Endothelial cell of umbilical vein (primary cell): ENCODE measurements around the gene TRIM46. TPM values are rescaled to one million over a fixed set of nuclear protein-coding genes. Genes with fewer than 3 reads are reported as not detected.

Source experiments
- BruUV-seq: library from RNA; stranded (reverse); fragments of 400-500 nt; replicated peaks from 2 replicates; lab custom pipeline; 2021; lab: Mats Ljungman, UMichigan
- CTCF ChIA-PET: fragments of 300-600, 350-600 bp; sonication (Branson Sonifier 250); formaldehyde crosslinking; loops from one replicate; lab custom pipeline; 2021; ENCODE audit warnings: antibody characterized with exemption, inconsistent platforms; lab: Charles Lee
- POLR2A ChIA-PET: fragments of 300-600, 350-600 bp; sonication (Branson Sonifier 250); formaldehyde crosslinking; loops from one replicate; lab custom pipeline; 2021; ENCODE audit warnings: antibody characterized with exemption, inconsistent platforms; lab: Charles Lee
- DNase-seq: peaks from one replicate; pipeline ENCODE4 v3.0.0-alpha.2; 2011; ENCODE audit warnings: low read depth, low spot score
- FAIRE-seq: peaks from 2 replicates; lab custom pipeline; 2011; peaks lifted over from hg19 to GRCh38; lab: Jason Lieb, UNC
- H2AFZ ChIP-seq: 2 replicates; pipeline ENCODE4 v1.6.0; 2012; ENCODE audit warnings: low read depth, low read length, control low read depth, inconsistent platforms
- H3K27ac ChIP-seq: 2 replicates; pipeline ENCODE4 v1.5.1; 2011; ENCODE audit warnings: low read depth, mild to moderate bottlenecking, control low read depth, low read length, moderate library complexity; ENCODE audit not compliant: insufficient read depth
- H3K27me3 ChIP-seq, 2 experiments: 2 replicates each; pipeline versions ENCODE4 v1.6.0 to v1.6.1; 2011; ENCODE audit warnings: low read length in 2 of 2, mixed read lengths in 1 of 2; ENCODE audit not compliant: control insufficient read depth in 2 of 2, insufficient read depth in 2 of 2
- H3K36me3 ChIP-seq, 2 experiments: 2 replicates in 1 of 2; 3 replicates in 1 of 2; pipeline ENCODE4 v1.5.1; 2011; ENCODE audit warnings: low read length in 2 of 2, mild to moderate bottlenecking in 1 of 2, moderate library complexity in 1 of 2; ENCODE audit not compliant: control insufficient read depth in 2 of 2, insufficient read depth in 2 of 2; ENCODE audit errors: extremely low read depth in 1 of 2
- H3K4me1 ChIP-seq: 3 replicates; pipeline ENCODE4 v1.5.1; 2011; ENCODE audit warnings: mild to moderate bottlenecking, low read length; ENCODE audit not compliant: control insufficient read depth, insufficient read depth; ENCODE audit errors: extremely low read depth
- H3K4me2 ChIP-seq: 2 replicates; pipeline ENCODE4 v1.6.1; 2011; ENCODE audit warnings: low read length, control low read depth, mixed read lengths; ENCODE audit not compliant: insufficient read depth
- H3K4me3 ChIP-seq, 3 experiments: fragments of 200-600 bp in 1 of 3; sonication (generic), shearing (Covaris generic) in 1 of 3; replicated peaks in 1 of 3; 2 replicates each; pipeline ENCODE4 v1.5.1; 2011 to 2016; ENCODE audit warnings: control low read depth in 3 of 3, low read length in 3 of 3, mild to moderate bottlenecking in 2 of 3, inconsistent platforms in 1 of 3, low read depth in 1 of 3, moderate library complexity in 1 of 3; ENCODE audit not compliant: insufficient read depth in 1 of 3
- H3K79me2 ChIP-seq: 2 replicates; pipeline ENCODE4 v1.6.0; 2012; ENCODE audit warnings: low read length, inconsistent platforms; ENCODE audit not compliant: control insufficient read depth, insufficient read depth
- H3K9ac ChIP-seq: replicated peaks from 2 replicates; pipeline ENCODE3; 2011; ENCODE audit warnings: low read length, control low read depth; ENCODE audit not compliant: insufficient read depth; ENCODE audit errors: extremely low read depth
- H3K9me1 ChIP-seq: replicated peaks from 3 replicates; pipeline ENCODE4 v1.6.0; 2011; ENCODE audit warnings: mild to moderate bottlenecking, low read length; ENCODE audit not compliant: control insufficient read depth, insufficient read depth; ENCODE audit errors: extremely low read depth
- H3K9me3 ChIP-seq: replicated peaks from 2 replicates; pipeline ENCODE4 v1.5.1; 2012; ENCODE audit warnings: low read length, inconsistent platforms; ENCODE audit not compliant: control insufficient read depth, insufficient read depth
- H4K20me1 ChIP-seq: replicated peaks from 2 replicates; pipeline ENCODE3; 2011; ENCODE audit warnings: mild to moderate bottlenecking, low read length; ENCODE audit not compliant: control insufficient read depth, insufficient read depth; ENCODE audit errors: extremely low read depth
- EZH2 ChIP-seq: IDR thresholded peaks from 2 replicates; pipeline ENCODE4 v1.6.1; 2012; ENCODE audit warnings: borderline replicate concordance, low read depth, mild to moderate bottlenecking, moderate library complexity, low read length, inconsistent platforms; ENCODE audit not compliant: severe bottlenecking
- FOS ChIP-seq: IDR thresholded peaks from 2 replicates; pipeline ENCODE4 v1.6.1; 2011; ENCODE audit warnings: mild to moderate bottlenecking, low read length, moderate library complexity, borderline replicate concordance; ENCODE audit not compliant: insufficient read depth
- GATA2 ChIP-seq: IDR thresholded peaks from 2 replicates; pipeline ENCODE4 v1.7.0; 2011; ENCODE audit warnings: low read depth, mild to moderate bottlenecking, moderate library complexity, mixed read lengths, low read length; ENCODE audit not compliant: insufficient read length, insufficient read depth
- JUN ChIP-seq: IDR thresholded peaks from 2 replicates; pipeline ENCODE4 v1.6.1; 2011; ENCODE audit warnings: borderline replicate concordance, low read depth; ENCODE audit not compliant: insufficient read length, insufficient read depth
- MYC ChIP-seq: IDR thresholded peaks from one replicate; pipeline ENCODE4 v1.6.1; 2011; ENCODE audit warnings: mild to moderate bottlenecking, low read depth, low read length
- POLR2A ChIP-seq: IDR thresholded peaks from 2 replicates; pipeline ENCODE4 v1.6.1; 2012; ENCODE audit warnings: low read depth, mild to moderate bottlenecking, control low read depth, low read length
- POLR2AphosphoS5 ChIP-seq: IDR thresholded peaks from 2 replicates; pipeline ENCODE4 v1.6.1; 2012; ENCODE audit warnings: low read depth, mild to moderate bottlenecking, control low read depth, low read length, moderate library complexity; ENCODE audit not compliant: insufficient read depth
- dilution Hi-C: fragments of 300-500 bp; cut with MboI; formaldehyde crosslinking; loops from one replicate; pipeline ENCODE4 v1.15.0; 2019; ENCODE audit warnings: low sequenced_read_pairs; ENCODE audit not compliant: extremely low pct_ligation_motif_present
- intact Hi-C: fragments of 100-400 bp; cut with micrococcal nuclease; formaldehyde crosslinking; loops from one replicate; pipeline ENCODE4 v1.10.0; 2022
- polyA plus RNA-seq, 4 experiments: library from polyadenylated mRNA; depleted of rRNA in 3 of 4; stranded (reverse) in 3 of 4; unstranded in 1 of 4; fragments of >200 nt; gene quantifications; 2 replicates each; pipeline versions ENCODE4 v1.2.1 to v1.2.3, GENCODE V29; 2011 to 2012; ENCODE audit warnings: missing spikeins in 1 of 4
- total RNA-seq: library from RNA; stranded (reverse); gene quantifications from 2 replicates; pipeline ENCODE4 v1.2.3, GENCODE V29; 2021
- TF ChIP-seq, protein P1 (sequence below), 2 donors: IDR thresholded peaks; 1 replicate in 1 of 2; 2 replicates in 1 of 2; pipeline ENCODE4 v1.5.1; 2011; ENCODE audit warnings: low read length in 2 of 2, mild to moderate bottlenecking in 2 of 2, moderate library complexity in 2 of 2, control low read depth in 1 of 2, inconsistent platforms in 1 of 2, low read depth in 1 of 2; ENCODE audit not compliant: insufficient read depth in 1 of 2; ENCODE audit errors: extremely low read depth in 1 of 2
- TF ChIP-seq, protein P2 (sequence below): IDR thresholded peaks from 2 replicates; pipeline ENCODE4 v1.6.1; 2011; ENCODE audit not compliant: insufficient read depth, insufficient read length

Gene TRIM46
- total and polyA plus RNA-seq, 2 donors (not counting 3 experiments of a cell fraction or from before 2014, with no cell fraction given): 9.5 to 10.0 TPM

DNA sequence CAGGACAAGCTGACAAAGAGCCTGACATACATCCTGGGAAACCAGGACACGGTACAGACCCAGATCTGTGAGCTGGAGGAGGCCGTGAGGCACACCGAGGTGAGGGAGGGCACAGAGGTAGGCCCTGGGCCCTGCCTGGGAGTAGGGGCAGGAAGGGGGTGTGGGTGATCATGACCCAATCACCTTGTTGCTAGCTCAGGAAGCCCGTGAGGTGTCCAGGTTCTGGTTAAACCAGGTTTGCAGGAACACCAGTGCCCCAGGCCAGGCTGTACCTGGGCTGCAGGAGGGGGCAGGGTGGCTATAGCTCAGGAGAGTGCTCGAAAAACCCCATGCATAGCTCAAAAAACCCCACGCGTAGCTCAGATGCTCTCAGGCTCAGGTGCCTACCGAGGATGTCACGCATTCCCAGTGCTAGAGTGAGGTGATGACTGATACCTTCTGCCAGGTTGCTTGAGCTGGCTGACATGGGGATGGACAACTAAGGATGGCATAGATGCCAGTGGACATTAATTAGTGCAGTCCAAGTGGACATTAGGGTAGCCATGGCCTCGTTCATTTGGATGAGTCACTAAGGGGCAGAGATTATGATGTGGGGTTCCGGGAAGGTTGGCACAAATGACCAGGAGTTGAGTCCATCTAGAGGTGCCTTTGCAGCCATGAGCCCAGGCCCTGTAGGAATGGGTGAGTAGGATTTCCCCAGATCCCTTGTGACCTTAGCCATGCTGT lies 3.7 kb downstream of the TRIM46 start:
- DNase-seq: no peak
- no peaks in the 10 kb centered on the region for H4K20me1 ChIP-seq
- intact Hi-C loops: loop anchor here (2.0 kb wide), 1 partner anchor 15 kb away; no protein-coding TSS in a partner anchor

More for the DNA sequence above, 3.7 kb downstream of the TRIM46 start:
- no TSS peak for BruUV-seq
- H3K27ac ChIP-seq: no peak overlapping the region
- H2AFZ ChIP-seq: no peak overlapping the region
- H3K4me1 ChIP-seq: peaks cover 6% of the 10 kb centered on the region
- H3K9me3 ChIP-seq: no peaks in the 10 kb centered on the region
- H3K4me2 ChIP-seq: no peak overlapping the region
- peaks cover 7% of the 10 kb centered on the region for H3K79me2 ChIP-seq
- no peaks in the 10 kb centered on the region for H3K9me1 ChIP-seq
- CTCF ChIA-PET: interaction anchor here (1.0 to 2.0 kb wide), 3 partner anchors 16 to 86 kb away, joined by 3 to 31 read pairs (median 4); no protein-coding TSS in a partner anchor
- TF ChIP-seq, protein P1, sequence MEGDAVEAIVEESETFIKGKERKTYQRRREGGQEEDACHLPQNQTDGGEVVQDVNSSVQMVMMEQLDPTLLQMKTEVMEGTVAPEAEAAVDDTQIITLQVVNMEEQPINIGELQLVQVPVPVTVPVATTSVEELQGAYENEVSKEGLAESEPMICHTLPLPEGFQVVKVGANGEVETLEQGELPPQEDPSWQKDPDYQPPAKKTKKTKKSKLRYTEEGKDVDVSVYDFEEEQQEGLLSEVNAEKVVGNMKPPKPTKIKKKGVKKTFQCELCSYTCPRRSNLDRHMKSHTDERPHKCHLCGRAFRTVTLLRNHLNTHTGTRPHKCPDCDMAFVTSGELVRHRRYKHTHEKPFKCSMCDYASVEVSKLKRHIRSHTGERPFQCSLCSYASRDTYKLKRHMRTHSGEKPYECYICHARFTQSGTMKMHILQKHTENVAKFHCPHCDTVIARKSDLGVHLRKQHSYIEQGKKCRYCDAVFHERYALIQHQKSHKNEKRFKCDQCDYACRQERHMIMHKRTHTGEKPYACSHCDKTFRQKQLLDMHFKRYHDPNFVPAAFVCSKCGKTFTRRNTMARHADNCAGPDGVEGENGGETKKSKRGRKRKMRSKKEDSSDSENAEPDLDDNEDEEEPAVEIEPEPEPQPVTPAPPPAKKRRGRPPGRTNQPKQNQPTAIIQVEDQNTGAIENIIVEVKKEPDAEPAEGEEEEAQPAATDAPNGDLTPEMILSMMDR (IDR thresholded peaks at IDR 0.05; ENCODE audit: extremely low read depth in 1 of 2, insufficient read depth in 1 of 2, low read depth in 1 of 2, low read length in 2 of 2): no peak
- no peak for TF ChIP-seq POLR2AphosphoS5
- no peak for TF ChIP-seq FOS
- TF ChIP-seq GATA2: no peak
- no peak for TF ChIP-seq MYC
- no peak for TF ChIP-seq EZH2
- TF ChIP-seq JUN: no peak
- TF ChIP-seq POLR2A: no peak
- TF ChIP-seq, protein P2, sequence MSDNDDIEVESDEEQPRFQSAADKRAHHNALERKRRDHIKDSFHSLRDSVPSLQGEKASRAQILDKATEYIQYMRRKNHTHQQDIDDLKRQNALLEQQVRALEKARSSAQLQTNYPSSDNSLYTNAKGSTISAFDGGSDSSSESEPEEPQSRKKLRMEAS: no peak
- no peak overlapping the region for H3K4me3 ChIP-seq
- H3K27me3 ChIP-seq: no peaks in the 10 kb centered on the region
- POLR2A ChIA-PET: no interaction called here
- FAIRE-seq: no peak
- dilution Hi-C loops: no loop called here
- no peak overlapping the region for H3K9ac ChIP-seq
- peaks cover 4 to 26% of the 10 kb centered on the region in 2 experiments for H3K36me3 ChIP-seq
